ENCODE measurements around the gene HOXB8. TPM values are rescaled to one million over a fixed set of nuclear protein-coding genes. Genes with fewer than 3 reads are reported as not detected.

HOXB8 gene
- total RNA-seq, 4 donors from 2014 or later = 0.75 TPM; not detected in 3

- TF ChIP-seq, protein P1, sequence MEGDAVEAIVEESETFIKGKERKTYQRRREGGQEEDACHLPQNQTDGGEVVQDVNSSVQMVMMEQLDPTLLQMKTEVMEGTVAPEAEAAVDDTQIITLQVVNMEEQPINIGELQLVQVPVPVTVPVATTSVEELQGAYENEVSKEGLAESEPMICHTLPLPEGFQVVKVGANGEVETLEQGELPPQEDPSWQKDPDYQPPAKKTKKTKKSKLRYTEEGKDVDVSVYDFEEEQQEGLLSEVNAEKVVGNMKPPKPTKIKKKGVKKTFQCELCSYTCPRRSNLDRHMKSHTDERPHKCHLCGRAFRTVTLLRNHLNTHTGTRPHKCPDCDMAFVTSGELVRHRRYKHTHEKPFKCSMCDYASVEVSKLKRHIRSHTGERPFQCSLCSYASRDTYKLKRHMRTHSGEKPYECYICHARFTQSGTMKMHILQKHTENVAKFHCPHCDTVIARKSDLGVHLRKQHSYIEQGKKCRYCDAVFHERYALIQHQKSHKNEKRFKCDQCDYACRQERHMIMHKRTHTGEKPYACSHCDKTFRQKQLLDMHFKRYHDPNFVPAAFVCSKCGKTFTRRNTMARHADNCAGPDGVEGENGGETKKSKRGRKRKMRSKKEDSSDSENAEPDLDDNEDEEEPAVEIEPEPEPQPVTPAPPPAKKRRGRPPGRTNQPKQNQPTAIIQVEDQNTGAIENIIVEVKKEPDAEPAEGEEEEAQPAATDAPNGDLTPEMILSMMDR (IDR thresholded peaks at IDR 0.05; ENCODE audit: low read depth) = no peak
These were observed 5.5 kb upstream of the HOXB8 start for GRCh38 chr17:48620461-48621139.

- TF ChIP-seq, protein P1 (IDR thresholded peaks at IDR 0.05; ENCODE audit: low read depth) = no peak
These were observed 4.8 kb upstream of the HOXB8 start for GRCh38 chr17:48619826-48620449.

- TF ChIP-seq, protein P1 (IDR thresholded peaks at IDR 0.05; ENCODE audit: low read depth) = no peak
These were observed 3.3 kb upstream of the HOXB8 start for GRCh38 chr17:48618256-48618896.

DNA sequence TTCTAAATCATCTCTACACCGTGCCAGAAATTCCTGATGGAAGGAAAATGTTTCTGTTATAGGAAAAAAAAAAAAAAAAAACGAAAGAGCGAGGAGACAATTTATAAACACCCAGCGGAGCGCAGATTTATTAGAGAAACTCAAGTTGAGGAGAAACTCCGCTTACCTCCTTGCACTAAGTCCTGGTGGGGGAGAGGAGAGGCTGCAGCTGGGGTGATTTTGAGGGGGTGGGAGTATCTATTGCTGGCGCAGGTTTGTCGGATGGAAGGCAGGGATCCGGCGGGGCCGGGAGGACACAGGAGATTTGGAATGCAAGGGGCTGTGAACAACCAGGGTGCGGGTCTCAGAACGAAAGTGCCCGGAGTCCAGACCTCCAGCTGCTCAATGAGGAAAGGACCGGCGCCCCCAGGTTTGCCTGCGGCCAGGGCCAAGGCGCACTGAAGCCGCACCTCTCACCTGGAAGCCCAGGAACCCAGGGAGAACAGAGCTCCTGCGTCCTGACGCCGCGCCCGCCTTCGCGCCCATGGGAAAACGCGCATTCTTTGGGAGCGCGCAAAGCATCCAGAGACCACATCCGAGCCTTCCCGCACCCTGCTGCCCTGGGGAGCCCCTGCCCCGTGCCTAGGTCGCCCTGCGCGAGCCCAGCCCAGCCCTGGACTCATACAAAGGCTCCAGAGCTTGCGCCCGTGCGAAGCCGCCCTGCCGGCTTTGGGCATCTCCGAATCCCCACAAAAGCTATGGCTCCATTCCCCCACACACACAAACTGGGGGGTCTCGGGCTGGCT, 2.6 kb upstream of the HOXB8 start:
- TF ChIP-seq, protein P1 (IDR thresholded peaks at IDR 0.05; ENCODE audit: low read depth) = no peak

GRCh38 chr17:48616717-48617470, 1.8 kb upstream of the HOXB8 start:
- TF ChIP-seq, protein P1 (IDR thresholded peaks at IDR 0.05; ENCODE audit: low read depth) = no peak

- TF ChIP-seq, protein P1 (IDR thresholded peaks at IDR 0.05; ENCODE audit: low read depth) = no peak
These were observed 1.0 kb upstream of the HOXB8 start for GRCh38 chr17:48615963-48616716.
